Measurements from ENCODE around the gene LUZP1.

DNA sequence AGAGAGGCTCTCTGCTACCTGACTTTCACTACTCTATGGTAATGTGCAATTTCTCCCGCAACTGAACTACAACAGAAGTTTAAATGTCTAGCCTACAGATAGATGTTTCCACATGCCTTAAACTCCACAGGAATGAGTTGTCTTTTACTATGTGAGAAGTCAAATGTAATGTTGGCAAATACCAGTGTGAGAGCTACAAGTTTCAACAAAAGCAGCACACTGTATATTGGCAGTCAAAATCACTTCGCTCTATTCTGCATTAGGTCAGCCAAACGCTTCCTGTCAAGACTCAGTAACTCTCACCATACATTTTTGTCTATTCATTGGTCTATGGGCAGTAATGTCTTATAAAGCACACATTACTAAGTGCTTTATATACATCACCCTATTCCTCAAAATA, 41.9 kb downstream of the LUZP1 start:
- TF ChIP-seq YY1 (IDR thresholded peaks at IDR 0.05; ENCODE audit: insufficient read depth, insufficient read length) (no peak), ZNF274 (IDR thresholded peaks at IDR 0.05; ENCODE audit: low read depth, low read length) (no peak)
